GM19023 (cell line): ENCODE data around the gene RASGEF1C.

Source experiments
- ATAC-seq: cut with Tn5 transposase; IDR thresholded peaks from one replicate; pipeline ENCODE4 v1.9.1; 2021; ENCODE audit warnings: mild to moderate bottlenecking, moderate library complexity; ENCODE audit not compliant: unreplicated experiment

RASGEF1C gene

DNA sequence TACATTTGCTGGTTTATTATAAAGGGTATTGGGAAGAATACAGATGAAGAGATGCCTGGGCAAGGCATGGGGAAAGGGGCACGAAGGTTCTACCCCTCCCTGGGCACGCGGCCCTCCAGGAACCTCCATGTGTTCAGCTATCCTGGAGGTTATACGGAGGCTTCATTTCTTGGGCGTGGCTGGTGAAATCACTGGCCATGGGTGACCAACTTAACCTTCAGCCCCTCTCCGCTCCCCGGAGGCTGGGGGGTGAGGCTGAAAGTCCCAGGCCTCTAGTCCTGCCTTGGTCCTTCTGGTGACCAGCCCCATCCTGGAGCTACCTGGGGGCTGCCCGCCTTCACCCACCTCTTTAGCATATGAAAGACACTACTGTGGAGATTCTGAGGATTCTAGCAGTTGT is 120.5 kb downstream of the RASGEF1C start:
- no peak for ATAC-seq

DNA sequence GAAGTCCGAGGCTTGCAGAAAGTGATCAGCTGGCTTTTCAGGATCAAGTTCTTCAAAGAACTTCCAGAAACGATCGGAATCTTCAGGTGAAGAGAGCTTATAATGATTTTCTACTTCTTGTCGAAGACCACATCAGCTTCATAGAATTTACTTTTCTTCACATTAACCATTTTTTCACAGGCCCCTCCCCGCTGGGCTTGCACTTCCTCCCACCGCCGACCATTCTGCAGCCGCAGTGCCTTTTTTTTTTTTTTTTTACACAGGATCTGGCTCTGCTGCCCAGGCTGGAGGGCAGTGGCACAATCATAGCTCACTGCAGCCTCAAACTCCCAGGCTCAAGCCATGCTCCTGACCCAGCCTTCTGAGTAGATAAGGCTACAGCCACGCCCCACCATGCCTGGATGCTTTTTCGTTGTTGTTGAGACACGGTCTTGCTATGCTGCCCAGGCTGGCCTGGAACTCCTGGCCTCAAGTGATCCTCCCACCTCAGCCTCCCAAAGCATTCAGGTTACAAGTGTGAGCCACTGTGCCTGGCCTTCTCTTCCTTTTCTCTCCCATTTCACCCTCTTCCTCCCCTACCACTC is 122.1 kb downstream of the RASGEF1C start:
- no peak for ATAC-seq

DNA sequence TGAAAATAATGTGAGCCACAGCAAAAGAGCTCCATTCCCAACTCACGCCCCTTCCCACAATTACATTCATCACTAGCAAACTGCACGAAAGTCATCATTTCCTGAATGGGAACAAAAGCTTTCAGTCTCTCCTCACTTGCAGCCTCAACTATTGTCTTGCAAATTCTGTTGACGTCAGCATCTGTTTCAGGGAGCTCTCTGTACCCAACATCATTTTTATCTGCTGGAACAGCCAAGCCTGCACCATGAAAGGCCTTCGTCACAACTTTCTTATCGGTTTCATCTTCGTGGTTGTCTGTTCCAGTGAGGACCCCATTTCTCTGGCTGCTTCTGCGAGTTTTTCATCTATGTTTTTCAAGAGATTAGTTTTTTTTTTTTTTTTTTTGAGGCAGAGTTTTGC is 123.2 kb downstream of the RASGEF1C start:
- no peak for ATAC-seq

DNA sequence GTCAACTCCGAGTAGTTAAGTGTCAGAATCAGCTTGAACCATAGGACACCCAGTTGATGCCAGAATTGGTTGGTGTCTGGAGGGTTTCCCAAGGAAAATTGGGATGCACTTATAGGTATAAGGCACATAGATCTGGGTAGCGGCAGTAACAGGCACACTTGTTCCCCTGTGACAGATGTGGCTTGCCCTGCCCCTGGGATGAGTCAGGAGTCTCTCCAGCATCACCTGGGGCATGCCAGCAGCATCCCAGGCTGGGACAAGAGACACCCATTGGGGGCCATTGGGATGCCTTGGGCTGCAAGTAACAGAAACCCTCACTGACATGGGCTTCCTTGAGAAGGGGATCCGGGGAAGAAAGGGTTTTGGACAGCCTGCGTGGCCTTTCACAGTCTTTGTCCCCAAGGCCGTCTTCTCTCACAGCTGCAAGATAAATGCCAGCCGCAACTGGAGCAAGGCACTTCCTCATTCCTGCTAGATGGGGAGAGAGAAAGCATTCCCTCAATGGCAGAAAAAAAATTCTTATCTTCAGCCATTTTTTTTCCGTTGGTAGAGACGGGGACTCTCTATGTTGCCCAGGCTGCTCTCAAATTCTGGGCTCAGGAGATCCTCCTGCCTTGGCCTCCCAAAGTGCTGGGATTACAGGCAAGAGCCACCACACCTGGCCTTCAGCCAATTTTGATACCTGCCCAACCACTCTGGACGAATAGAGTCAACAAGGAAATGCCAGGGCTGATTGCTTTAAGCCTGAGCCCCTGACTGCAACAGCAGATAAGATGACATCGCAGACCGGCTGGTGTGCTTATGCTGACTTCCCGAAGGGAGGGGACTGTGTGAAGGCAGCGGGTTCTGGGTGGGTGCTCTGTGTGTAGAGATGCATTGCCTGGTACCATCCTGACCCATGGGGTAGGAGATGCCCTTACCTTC is 124.1 kb downstream of the RASGEF1C start:
- no peak for ATAC-seq

DNA sequence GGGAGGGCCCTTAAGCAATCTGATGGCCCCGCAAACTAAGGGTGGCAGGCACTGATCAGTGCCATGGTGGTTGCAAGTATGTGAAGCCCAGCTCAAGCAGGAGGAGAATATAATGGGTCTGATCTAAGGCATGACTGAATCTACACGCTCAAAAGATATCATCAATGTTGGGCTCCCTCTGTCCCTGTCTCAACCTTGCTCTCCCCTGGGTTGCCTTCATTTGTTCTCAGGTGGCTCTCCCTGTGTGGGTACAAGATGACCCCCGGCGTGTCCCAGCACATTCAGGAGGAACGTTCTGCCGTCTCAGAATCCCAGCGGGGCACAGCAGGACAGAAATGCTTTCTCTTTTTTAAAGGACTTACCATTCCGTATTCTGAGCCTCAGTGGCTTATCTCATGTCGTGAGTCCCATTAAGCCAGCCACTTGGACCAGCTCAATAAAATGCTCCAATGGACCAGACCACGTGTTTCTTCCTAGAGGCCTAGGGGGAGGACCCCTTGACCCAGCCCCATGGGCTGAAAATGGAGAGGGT is 125.4 kb downstream of the RASGEF1C start:
- ATAC-seq: no peak

DNA sequence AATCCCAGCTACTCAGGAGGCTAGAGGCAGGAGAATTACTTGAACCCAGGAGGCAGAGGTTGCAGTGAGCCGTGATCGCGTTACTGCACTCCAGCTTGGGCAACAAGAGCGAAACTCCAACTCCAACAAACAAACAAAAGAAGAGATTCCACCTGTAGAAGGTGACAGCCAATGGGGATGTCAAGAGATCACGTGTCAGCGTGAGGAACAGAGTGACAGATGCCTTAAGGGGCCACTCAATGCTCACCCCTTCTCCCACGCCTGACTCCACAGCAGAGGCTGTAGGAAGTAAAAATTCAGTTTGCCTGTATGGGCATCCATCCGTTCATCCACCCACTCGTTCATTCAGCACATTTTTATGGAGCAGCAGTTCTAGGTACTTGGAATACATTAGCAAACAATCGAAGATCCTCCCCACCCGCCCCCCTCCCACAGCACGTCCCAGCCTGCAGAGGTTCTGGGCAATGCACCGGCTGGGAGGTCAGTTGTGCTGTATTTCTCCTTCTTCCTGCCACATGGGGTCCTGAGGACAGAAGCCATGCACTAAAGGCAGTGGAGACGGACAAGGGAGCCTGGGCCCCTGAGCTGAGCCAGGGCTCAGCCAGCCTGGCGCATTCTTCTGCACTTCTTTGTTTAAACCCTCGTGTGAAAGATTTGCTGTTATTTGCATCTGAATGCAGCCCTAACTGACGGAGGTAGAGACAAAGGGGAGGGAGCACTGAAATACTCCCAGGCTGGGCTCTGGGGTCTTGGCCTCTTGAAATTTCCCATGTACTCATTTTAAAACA is 126.2 kb downstream of the RASGEF1C start:
- ATAC-seq: no peak

DNA sequence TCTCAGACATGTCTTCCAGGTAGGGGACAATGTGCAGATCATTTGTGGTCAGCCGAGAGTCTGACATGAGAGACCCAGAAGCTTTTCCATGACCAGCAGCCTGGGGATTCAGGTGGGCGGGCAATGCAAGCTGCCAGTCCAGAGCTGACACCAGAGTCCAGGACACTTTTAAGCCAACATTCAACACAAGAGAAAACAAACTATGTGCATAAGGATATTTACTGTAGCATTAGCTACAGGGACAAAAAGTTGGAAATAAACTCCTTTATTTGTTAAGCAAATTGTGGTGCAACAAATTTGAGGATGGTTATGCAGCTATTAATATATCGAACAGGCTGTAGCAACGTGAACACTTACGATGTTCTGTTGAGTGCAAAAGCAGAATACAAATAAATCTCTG is 127.5 kb downstream of the RASGEF1C start:
- ATAC-seq: no peak

DNA sequence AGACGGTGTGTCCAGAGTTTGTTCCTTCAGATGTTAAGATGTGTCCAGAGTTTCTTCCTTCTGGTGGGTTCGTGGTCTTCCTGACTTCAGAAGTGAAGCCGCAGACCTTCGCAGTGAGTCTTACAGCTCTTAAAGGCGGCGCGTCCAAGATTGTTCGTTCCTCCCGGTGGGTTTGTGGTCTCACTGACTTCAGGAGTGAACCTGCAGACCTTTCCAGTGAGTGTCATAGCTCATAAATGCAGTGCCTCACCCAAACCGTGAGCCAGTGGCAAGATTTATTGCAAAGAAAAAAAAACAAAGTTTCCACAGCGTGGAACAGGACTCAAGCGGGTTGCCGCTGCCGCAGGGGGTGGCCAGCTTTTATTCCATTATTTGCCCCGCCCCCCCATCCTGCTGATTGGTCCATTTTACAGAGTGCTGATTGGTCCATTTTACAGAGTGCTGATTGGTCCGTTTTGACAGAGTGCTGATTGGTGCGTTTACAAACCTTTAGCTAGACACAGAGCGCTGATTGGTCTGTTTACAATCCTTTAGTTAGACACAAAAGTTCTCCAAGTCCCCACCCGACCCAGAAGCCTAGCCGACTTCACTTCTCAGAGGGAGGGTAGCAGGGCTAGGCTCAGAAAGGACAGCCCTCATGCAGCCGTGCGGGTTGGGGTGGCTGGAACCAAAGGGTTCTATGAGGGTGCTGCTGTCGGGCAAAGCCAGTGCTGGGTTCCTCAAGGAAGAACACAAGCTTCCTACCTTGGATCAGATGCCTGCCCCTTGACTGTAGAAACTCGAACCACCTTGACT is 128.3 kb downstream of the RASGEF1C start:
- ATAC-seq: no peak

DNA sequence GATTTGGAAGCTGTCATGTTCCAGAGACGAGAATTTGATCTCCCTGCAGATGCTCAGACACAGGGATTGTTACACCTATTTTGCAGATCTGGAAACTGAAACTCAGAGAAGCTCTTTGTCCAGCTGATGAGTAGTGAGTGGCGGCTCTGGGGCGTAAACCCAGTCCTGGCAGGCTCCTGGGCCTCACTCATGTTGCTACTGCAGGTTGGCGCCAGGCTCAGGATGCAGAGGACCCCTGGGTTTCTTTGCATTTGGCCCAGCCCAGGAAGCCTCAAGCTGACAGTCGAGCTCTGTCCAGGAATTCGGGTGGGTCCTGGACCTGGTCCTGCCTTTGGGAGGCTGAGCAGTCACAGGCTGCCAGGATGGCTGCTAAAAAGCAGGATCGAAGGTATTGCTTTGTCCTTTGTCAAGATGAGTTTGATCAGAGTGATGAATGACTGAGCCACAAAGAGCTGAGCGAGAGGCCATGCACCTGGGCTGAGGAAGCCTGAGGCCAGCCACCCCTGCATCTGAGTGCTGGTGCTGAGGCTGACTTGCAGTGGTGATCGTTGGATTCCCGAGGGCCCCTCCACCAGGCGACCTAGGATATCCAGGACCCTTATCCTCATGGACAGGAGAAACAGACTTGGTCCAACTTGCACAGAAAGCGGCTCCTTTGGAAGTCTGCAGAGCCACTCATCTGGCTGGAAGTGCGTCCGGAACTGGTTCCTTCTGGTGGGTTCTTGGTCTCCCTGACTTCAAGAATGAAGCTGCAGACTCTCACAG is 129.1 kb downstream of the RASGEF1C start:
- no peak for ATAC-seq

DNA sequence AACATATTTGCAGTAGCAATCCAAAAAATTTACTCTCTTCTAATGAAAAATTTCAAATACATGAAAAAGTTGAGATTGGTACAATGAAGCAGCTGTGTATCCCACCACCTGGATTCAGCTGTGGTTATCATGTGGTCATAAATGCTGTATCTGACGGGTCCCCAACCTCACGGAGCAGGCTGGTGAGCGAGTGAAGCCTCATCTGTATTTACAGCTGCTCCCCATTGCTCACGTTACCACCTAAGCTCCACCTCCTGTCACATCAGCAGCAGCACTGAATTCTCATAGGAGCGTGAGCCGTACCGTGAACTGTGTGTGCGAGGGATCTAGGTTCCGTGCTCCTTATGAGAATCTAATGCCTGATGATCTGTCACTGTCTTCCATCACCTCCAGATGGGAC is 130.7 kb downstream of the RASGEF1C start:
- ATAC-seq: no peak

DNA sequence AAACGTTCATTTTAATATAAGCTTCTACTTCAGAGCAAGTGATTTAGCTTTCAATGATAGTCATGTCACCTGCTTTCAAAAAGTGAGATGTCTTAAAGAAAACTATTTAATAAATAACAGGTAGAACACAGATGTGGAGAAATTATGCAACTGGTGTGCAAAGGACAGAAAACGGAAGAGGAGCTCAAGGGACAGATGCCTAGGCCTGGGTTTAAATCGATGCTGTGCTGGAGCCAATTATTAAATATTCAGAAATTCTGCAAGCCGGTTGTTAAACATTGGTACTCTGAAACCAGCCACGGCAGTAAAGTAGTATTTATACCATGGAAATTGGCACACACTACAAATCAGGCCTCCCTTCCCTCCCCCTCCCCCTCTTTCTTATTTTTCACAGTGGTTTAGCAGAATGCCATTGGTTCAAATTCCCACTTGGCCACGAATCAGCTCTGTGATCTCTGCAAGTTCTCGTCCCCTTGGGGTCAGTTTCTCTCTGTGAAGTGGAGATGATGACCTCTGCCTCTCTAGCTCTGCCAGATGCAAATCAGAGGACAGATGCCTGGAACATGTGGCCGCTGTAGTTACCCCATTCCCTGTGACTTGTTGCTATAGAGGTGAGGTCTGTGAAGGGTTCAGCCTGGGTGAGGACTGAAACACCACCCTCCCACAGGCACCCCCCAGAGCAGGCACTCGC is 131.3 kb downstream of the RASGEF1C start:
- no peak for ATAC-seq

DNA sequence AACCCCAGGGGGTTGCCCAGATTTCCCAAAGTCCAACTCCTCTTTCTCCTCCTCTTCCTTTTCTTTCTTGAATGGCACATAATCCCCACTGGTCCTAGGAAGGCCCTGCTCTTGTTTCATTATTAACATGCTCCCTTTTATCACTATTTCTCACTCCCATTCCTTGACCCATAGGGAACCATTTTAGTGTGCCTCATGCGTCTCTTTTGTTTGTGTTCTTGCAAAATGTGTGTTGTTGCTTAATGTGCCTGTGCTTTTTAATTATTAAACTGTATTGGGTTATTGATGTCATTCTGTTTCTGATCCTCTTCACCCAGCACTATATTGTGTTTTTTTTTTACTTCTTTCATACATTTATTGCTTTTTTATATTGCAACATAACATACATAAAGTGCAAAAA is 133.3 kb downstream of the RASGEF1C start:
- no peak for ATAC-seq

DNA sequence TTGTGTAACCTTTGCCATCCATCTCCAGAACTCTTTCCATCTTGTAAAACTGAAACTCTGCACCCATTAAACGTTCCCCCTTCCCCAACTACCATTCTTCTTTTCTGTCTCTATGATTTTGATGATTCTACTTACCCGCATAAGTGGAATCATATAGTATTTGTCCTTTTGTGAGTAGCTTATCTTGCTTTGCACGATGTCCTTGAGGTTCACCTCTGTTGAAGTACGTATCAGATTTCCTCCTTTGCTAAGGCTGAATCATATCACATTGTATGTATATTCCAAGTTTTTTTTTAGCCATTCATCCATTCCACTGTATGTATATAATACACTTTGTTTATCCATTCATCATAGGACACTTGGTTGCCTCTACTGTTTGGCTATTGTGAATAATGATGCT is 134.5 kb downstream of the RASGEF1C start:
- no peak for ATAC-seq

DNA sequence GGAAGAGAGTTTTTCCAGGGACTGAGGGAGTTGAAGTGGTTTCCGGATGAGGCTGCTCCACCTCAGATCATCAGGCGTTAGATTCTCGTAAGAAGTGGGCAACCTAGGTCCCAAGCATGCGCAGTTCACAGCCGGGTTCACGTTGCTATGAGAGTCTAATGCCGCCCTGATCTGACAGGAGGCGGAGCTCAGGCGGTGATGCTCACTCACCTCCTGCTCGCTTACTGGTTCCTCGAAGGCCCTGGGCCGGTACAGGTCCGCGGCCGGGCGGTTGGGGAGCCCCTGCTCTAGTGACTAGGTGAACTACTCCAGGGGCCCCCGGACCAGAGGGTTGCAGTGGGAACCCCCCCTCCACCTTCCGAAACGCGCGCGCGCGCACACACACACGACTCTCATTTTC is 136.5 kb downstream of the RASGEF1C start:
- no peak for ATAC-seq

DNA sequence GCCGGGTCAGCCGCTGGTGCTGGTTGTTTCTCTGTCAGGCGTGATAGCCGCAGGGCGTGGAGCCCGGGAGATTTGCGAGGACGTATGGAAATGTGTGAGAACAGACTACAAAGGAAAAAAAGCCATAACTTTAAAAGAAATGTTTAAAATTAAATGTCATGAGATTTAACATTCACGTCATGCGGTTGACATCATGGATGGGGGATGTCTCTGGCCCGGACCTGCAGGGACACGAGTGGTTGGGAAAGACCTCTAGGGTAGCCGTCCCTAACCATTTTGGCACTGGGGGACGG is 136.8 kb downstream of the RASGEF1C start:
- ATAC-seq: no peak

DNA sequence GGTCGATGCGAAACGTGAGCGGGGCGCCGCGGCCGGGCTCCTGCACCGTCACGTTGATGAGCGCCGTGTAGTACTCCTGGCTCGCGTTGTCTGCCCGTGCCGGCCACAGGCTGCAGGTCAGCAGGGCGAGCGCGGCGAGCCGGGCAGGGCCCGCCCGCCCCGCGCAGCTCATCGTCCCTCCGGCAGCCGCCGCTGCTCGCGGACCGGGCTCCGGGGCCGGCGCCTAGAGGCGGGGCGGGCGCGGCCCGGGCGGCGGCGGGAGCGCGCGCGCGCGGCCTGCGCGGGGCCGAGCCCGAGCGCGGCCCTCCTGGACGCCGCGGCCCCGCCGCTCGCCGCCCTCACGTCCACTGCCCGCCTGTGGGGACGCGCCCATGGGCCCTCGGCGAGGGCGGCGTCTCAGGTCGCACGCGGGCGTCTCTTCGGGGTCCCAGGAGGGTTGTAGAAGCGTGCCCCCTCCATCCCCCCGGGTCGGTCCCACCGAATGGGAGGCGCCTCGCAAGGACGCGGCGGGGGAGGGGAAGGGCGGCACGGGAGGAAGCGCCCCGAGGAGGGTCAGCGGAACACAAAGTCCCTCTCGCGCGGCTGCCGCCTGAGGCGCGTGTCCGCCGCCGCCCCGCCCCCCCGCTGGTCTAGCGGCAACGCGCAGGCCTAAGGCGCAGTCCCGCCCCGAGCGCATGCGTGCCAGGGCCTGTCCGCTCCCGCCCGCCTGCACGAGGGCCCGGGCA is 137.3 kb downstream of the RASGEF1C start, which contains the start of gene RNF130:
TSS of gene RNF130 (minus strand) at position 229 of the 725 bp plus-strand sequence. CDS start at position 172, 57 bp downstream.
- ATAC-seq: no peak

DNA sequence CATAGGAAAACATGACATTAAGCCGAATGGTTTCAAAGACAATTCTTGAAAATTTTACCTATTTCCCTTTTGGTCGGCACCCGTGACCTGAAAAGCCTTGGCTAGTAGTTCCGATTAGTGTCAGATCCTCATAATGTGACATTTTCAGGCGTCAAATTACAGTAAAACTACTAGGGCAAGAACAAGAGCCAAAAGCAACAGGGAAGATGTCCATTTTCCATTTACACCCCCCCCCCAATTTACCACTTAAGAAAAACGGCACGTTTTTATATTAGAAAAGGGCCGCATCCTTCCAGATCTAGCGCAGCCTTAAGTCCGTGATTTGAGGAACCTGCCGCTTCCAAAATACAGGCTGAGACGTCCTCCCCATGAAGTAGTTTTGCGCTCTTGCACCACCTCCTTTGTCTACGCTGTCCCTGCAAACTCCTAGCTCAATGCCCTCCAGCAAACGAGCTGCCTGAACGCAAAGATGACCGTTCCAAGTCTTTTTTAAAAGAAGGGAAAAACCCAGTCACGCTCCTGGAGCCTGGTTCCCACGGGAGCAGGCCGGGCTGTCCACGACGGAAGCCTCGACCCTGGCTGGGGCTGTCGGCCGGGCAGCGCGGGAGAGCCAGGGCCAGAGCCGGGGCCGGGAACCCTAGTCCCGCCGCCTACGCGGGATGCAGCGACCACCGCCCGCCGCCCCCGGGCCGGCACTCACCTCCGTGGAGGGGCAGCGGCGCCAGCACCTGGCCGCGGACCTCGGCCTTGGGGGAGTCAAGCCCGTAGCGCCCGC is 138.1 kb downstream of the RASGEF1C start:
- no peak for ATAC-seq
